ENCODE data around the gene ARHGEF6.

DNA sequence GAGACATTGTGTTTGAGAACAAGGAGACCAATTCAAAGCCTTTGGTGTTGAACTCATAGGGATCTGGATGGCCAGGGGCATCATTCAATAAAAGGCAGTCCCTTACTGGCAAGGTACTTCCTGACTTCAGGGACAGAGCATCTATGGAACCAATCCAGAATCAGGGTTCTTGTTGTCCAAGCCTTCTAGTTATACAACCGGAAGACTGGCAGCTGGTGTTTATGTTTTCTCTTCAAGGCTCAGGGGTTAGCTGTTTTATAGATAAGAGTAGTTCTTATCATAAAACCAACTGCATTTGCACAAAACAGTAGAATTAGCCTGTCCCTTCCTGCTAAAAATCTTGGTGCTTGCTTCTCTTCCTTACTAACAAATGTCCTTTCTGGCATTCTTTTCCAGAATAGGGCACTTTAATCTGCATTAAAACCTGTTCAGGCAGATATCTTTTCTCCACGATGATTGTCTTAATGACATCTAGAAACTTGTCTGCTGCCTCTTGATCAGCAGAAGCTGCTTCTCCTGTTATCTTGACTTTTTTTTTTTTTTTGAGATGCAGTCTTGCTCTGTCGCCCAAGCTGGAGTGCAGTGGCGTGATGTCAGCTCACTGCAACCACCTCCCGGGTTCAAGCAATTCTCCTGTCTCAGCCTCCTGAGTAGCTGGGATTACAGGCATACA, 38.4 kb upstream of the ARHGEF6 start:
- TF ChIP-seq, protein P1, sequence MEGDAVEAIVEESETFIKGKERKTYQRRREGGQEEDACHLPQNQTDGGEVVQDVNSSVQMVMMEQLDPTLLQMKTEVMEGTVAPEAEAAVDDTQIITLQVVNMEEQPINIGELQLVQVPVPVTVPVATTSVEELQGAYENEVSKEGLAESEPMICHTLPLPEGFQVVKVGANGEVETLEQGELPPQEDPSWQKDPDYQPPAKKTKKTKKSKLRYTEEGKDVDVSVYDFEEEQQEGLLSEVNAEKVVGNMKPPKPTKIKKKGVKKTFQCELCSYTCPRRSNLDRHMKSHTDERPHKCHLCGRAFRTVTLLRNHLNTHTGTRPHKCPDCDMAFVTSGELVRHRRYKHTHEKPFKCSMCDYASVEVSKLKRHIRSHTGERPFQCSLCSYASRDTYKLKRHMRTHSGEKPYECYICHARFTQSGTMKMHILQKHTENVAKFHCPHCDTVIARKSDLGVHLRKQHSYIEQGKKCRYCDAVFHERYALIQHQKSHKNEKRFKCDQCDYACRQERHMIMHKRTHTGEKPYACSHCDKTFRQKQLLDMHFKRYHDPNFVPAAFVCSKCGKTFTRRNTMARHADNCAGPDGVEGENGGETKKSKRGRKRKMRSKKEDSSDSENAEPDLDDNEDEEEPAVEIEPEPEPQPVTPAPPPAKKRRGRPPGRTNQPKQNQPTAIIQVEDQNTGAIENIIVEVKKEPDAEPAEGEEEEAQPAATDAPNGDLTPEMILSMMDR (IDR thresholded peaks at IDR 0.05 in 8 of 11, conservative IDR thresholded peaks at IDR 0.05 in 3 of 11): no peak
- no peak for TF ChIP-seq POLR2AphosphoS5 (IDR thresholded peaks at IDR 0.05)

All from spleen (tissue), 7 donors.